NCI-H1048 (cell line): ENCODE data around the gene ZNF432.

Source experiments
- DNase-seq: peaks from one replicate; lab custom pipeline; 2025; lab: John Stamatoyannopoulos, UW

ZNF432 gene

DNA sequence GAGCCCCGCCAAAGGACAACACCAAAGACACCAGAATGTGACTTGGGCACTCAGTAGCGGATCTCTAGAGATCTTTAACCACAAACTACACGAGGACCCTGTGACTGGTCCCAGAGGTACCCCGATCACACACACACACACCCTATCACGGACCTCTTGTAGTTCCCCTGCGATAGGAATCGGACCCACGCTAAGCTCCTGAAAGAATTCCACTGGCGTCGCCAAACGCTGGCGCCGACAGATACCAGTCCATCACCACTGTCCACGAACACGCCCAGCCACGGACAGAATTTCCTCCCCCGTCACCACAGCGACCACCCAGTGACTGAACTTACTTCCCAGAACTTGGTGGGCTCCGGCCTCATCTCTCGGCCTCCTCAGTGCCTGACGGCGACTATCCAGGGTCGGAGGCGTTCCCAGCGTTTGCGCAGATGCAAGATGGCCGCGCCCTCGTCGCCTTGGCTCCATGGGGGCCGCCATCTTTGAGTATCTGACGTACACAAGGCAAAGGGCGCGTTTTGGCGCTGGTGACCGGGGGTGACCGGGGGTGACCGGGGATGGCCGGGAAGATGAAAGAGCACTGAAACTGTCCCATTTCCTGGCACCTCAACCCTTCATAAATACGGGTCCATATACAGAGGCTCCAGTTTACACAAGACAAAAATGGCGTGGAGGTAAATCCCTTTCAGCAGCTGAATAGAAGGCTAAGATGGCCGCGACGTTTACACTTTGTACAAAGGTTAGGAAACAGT is 40.7 kb downstream of the ZNF432 start, which contains the start of gene ZNF615:
ZNF615 (minus strand) TSS at position 406 of the 752 bp plus-strand sequence. CDS start 4,500 bp downstream, outside the sequence.
- DNase-seq: peak; percentile 66

DNA sequence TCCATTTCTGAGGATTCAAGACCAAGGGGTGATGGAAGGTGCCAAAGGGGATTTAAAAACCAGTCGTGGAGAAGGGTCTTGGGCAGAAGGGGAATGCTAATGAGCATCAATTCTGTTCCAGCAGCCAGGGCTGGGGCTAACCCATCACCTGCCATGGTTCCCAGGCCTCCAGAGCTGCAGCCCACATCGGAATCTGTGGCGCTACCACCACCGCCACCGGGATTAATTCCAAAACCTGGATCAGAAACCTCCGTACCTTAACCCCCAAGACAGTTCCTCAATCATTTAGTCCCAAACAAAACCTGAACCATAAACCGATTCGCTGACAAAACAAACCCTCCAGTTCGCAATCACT is 41.2 kb downstream of the ZNF432 start:
- no peak for DNase-seq

DNA sequence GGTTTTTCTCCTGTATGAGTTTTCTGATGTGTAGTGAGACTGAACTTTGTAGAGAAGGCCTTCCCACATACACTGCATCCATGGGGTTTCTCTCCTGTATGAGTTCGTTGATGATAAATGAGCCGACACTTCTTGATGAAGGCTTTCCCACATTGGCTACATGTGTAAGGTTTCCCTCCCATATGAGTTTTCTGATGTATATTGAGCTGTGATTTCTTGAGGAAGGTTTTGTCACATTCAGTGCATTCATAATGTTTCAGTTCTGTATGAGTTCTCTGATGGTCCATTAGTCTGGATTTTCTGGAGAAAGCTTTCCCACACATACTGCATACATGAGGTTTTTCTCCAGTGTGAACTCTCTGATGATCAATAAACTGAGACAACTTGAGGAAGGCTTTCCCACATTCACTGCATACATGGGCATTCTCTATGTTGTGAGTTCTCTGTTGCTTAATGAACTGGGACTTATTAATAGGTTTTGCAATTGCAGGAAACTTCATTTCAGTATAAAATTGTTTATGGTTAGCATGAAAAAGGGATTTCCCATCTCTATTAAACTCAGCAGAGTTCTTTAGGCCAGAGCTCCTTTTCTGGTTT is 54.5 kb downstream of the ZNF432 start:
- no peak for DNase-seq

DNA sequence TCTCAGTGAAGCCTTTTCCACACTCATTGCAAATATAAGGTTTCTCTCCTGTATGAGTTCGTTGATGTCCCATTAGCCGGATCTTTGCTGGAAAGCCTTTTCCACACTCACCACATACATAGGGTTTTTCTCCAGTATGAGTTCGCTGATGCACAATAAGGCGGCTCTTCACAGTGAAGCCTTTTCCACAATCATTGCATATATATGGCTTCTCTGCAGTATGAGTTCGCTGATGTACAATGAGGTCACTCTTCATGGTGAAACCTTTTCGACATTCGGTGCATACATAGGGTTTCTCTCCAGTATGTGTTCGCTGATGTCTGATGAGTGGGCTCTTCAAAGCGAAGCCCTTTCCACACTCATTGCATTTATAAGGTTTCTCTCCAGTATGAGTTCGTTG is 55.2 kb downstream of the ZNF432 start:
- DNase-seq: no peak

DNA sequence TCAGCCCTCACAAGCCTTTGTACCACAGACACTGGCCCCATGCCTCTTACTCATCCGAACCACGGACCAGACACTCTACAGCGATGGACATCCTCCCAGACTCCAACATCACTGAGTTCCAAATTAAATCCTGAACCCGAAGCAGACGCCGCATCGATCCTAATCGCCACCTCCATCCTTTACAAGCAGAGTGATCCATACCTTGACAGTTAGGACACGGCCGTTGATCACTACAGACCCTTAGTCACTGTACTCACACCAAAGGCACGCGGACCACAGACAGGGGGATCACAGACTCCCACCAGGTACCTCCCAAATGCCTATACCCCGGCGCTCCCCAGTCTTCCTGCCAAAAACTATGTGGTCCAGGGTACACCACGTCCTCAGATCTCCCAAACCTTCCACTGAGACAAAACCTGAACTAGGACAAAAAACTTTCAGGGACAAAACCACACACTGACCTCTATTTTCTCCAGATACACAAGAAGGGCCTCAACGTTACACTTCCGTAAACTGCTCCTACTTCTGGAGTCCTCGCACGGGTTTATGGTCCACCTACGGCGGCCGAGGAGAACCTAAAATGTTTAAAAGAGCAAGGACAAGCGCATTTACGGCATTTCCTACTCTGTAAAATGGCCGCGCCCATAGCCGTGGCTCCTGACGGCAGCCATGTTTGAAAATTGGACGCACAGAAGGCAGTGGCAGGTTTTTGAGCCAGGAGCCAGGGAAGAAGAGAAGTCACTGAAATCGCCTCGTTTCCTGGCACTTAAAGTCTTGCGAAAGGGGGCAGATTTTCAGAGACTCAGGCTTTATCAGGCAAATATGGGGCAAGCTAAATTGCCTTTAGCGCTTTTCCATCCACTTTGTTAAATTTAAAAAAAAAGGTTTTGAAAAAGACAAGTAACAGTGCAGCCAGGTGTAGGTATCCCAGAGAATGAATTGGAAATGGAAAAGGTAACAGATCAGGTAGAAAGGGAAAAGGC is 62.0 kb downstream of the ZNF432 start, which contains the start of gene ZNF350:
ZNF350 (minus strand) TSS at position 532 of the 983 bp plus-strand sequence. CDS start 12,480 bp downstream, outside the sequence.
- DNase-seq: peak; percentile 64

DNA sequence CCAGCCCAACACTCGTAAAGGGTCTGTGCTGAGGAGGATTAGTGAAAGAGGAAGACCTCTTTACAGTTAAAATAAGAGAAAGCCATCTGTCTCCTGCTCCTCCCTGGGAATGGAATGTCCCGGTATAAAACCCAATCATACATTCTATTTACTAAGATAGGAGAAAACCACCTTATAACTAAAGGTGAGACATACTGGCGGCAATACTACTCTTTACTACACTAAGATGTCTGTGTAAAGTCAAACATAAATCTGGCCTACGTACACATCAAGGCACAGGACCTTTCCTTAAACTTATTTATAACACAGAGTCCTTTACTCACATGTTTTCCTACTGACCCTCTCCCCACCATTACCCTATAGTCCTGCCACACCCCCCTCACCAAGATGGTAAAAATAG is 65.3 kb downstream of the ZNF432 start:
- DNase-seq: no peak
